ENCODE data around the gene NTM. TPM values are rescaled to one million over a fixed set of nuclear protein-coding genes. Genes with fewer than 3 reads are reported as not detected.

The NTM gene
- total and polyA plus RNA-seq, 2 donors (not counting 1 experiment from before 2014, with no cell fraction given): 12.3 to 28.6 TPM

GRCh38 chr11:132142121-132142520, 771.7 kb downstream of the NTM start:
- H4K20me1 ChIP-seq (ENCODE audit: control insufficient read depth, extremely low read depth, insufficient read depth, low read length): no peaks in the 10 kb centered on the region
- no peak overlapping the region for H3K27ac ChIP-seq (ENCODE audit: insufficient read depth, low read length)
- no peak overlapping the region for H3K4me2 ChIP-seq (ENCODE audit: extremely low read depth, insufficient read depth, low read length)
- no peaks in the 10 kb centered on the region for H3K9me3 ChIP-seq (ENCODE audit: control insufficient read depth, insufficient read depth, low read depth, low read length)
- no peaks in the 10 kb centered on the region for H3K27me3 ChIP-seq (ENCODE audit: control insufficient read depth, insufficient read depth, low read length)
- no peak overlapping the region for H2AFZ ChIP-seq (ENCODE audit: low read length)
- no peak for DNase-seq (ENCODE audit: low read depth in 2 of 2)
- no peaks in the 10 kb centered on the region for H3K36me3 ChIP-seq (ENCODE audit: control insufficient read depth, insufficient read depth, low read length)
- no peaks in the 10 kb centered on the region for H3K4me1 ChIP-seq (ENCODE audit: control insufficient read depth, extremely low read depth, insufficient read depth, low read length)
- no peaks in the 10 kb centered on the region for H3K79me2 ChIP-seq (ENCODE audit: control insufficient read depth, insufficient read depth, low read length)
- H3K4me3 ChIP-seq (replicated peaks in 1 of 4; ENCODE audit: control extremely low read depth in 1 of 4, insufficient read depth in 1 of 4, low read depth in 3 of 4, low read length in 4 of 4): no peak overlapping the region
- TF ChIP-seq EZH2 (IDR thresholded peaks at IDR 0.05; ENCODE audit: low read length, missing control alignments): no peak
- TF ChIP-seq, protein P1, sequence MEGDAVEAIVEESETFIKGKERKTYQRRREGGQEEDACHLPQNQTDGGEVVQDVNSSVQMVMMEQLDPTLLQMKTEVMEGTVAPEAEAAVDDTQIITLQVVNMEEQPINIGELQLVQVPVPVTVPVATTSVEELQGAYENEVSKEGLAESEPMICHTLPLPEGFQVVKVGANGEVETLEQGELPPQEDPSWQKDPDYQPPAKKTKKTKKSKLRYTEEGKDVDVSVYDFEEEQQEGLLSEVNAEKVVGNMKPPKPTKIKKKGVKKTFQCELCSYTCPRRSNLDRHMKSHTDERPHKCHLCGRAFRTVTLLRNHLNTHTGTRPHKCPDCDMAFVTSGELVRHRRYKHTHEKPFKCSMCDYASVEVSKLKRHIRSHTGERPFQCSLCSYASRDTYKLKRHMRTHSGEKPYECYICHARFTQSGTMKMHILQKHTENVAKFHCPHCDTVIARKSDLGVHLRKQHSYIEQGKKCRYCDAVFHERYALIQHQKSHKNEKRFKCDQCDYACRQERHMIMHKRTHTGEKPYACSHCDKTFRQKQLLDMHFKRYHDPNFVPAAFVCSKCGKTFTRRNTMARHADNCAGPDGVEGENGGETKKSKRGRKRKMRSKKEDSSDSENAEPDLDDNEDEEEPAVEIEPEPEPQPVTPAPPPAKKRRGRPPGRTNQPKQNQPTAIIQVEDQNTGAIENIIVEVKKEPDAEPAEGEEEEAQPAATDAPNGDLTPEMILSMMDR (conservative IDR thresholded peaks at IDR 0.05 in 1 of 2, IDR thresholded peaks at IDR 0.05 in 1 of 2; ENCODE audit: low read depth in 1 of 2, low read length in 2 of 2): no peak
- no peak overlapping the region for H3K9ac ChIP-seq (ENCODE audit: insufficient read depth, low read length)

DNA sequence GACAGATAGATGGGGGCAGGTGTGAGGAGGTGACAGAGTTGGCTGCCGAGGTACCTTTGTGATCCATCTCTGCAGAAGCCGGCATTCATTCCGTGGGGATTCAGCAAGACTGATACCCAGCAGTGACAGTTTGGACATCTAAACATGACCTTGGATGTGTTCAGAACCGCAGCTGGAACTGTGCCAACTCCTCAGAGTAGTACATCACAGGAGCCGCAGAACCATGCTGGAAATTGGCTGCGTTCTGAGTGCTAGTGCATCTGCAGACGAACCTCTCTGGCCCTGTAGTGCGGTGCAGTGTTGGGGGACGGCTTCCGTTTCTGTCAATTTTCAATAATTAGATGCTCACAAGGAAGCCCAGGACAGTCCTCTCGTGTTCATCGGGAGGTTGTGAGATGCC, 772.1 kb downstream of the NTM start:
- Histone ChIP-seq H4K20me1 (ENCODE audit: control insufficient read depth, extremely low read depth, insufficient read depth, low read length) (no peaks in the 10 kb centered on the region), H3K9ac (ENCODE audit: insufficient read depth, low read length) (no peak overlapping the region), H3K36me3 (ENCODE audit: control insufficient read depth, insufficient read depth, low read length) (no peaks in the 10 kb centered on the region), H3K4me2 (ENCODE audit: extremely low read depth, insufficient read depth, low read length) (no peak overlapping the region), H3K27ac (ENCODE audit: insufficient read depth, low read length) (no peak overlapping the region), H3K79me2 (ENCODE audit: control insufficient read depth, insufficient read depth, low read length) (no peaks in the 10 kb centered on the region), H3K27me3 (ENCODE audit: control insufficient read depth, insufficient read depth, low read length) (no peaks in the 10 kb centered on the region), H3K4me1 (ENCODE audit: control insufficient read depth, extremely low read depth, insufficient read depth, low read length) (no peaks in the 10 kb centered on the region), H3K4me3 (replicated peaks in 1 of 4; ENCODE audit: control extremely low read depth in 1 of 4, insufficient read depth in 1 of 4, low read depth in 3 of 4, low read length in 4 of 4) (no peak overlapping the region), H3K9me3 (ENCODE audit: control insufficient read depth, insufficient read depth, low read depth, low read length) (no peaks in the 10 kb centered on the region), H2AFZ (ENCODE audit: low read length) (no peak overlapping the region)
- no peak for DNase-seq (ENCODE audit: low read depth in 2 of 2)
- TF ChIP-seq, protein P1 (conservative IDR thresholded peaks at IDR 0.05 in 1 of 2, IDR thresholded peaks at IDR 0.05 in 1 of 2; ENCODE audit: low read depth in 1 of 2, low read length in 2 of 2): no peak

DNA sequence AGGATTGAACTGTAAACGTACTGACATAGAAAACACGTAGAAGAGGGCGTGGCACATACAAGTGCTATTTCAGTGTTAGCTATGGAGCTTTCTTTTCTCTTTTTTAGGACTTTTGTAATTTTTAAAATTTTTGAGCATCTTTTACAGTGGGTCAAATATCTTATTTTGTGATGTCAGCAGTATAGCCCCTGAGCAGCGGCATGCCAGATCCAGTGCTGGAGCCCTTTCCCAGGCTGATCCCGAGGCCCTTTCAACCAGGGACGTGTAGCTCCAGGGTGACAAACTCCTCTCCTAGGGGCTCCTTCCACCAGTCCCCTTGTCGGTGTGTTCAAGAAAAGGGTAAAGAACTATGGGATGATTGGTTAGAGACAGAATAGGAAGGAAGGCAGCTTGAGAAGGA, 777.0 kb downstream of the NTM start:
- Histone ChIP-seq H2AFZ (ENCODE audit: low read length) (no peak overlapping the region), H4K20me1 (ENCODE audit: control insufficient read depth, extremely low read depth, insufficient read depth, low read length) (no peaks in the 10 kb centered on the region), H3K9me3 (ENCODE audit: control insufficient read depth, insufficient read depth, low read depth, low read length) (no peaks in the 10 kb centered on the region), H3K79me2 (ENCODE audit: control insufficient read depth, insufficient read depth, low read length) (no peaks in the 10 kb centered on the region), H3K4me1 (ENCODE audit: control insufficient read depth, extremely low read depth, insufficient read depth, low read length) (no peaks in the 10 kb centered on the region), H3K4me3 (replicated peaks in 1 of 4; ENCODE audit: control extremely low read depth in 1 of 4, insufficient read depth in 1 of 4, low read depth in 3 of 4, low read length in 4 of 4) (no peak overlapping the region), H3K27ac (ENCODE audit: insufficient read depth, low read length) (no peak overlapping the region), H3K27me3 (ENCODE audit: control insufficient read depth, insufficient read depth, low read length) (no peaks in the 10 kb centered on the region), H3K4me2 (ENCODE audit: extremely low read depth, insufficient read depth, low read length) (no peak overlapping the region), H3K36me3 (ENCODE audit: control insufficient read depth, insufficient read depth, low read length) (no peaks in the 10 kb centered on the region), H3K9ac (ENCODE audit: insufficient read depth, low read length) (no peak overlapping the region)
- no peak for DNase-seq (ENCODE audit: low read depth in 2 of 2)
- no peak for TF ChIP-seq EZH2 (IDR thresholded peaks at IDR 0.05; ENCODE audit: low read length, missing control alignments)
- TF ChIP-seq, protein P1 (conservative IDR thresholded peaks at IDR 0.05 in 1 of 2, IDR thresholded peaks at IDR 0.05 in 1 of 2; ENCODE audit: low read depth in 1 of 2, low read length in 2 of 2): no peak
